GM10266 (cell line): ENCODE results near the gene CDH1.

Experiments
- DNase-seq: peaks from one replicate; pipeline ENCODE4 v3.0.0; 2012; ENCODE audit errors: extremely low spot score
- CTCF ChIP-seq: IDR thresholded peaks from 2 replicates; pipeline ENCODE4 v1.5.1; 2012; ENCODE audit warnings: mild to moderate bottlenecking, low read depth; ENCODE audit not compliant: control insufficient read depth, insufficient read depth; ENCODE audit errors: missing control alignments

Gene CDH1

GRCh38 chr16:68790944-68791343 lies 53.9 kb downstream of the CDH1 start:
- DNase-seq: no peak
- TF ChIP-seq CTCF: no peak

GRCh38 chr16:68792465-68793324 lies 55.6 kb downstream of the CDH1 start:
- DNase-seq: no peak
- TF ChIP-seq CTCF: no peak

- no peak for TF ChIP-seq CTCF
- DNase-seq: no peak
Measured at GRCh38 chr16:68793401-68793857, 56.3 kb downstream of the CDH1 start.

- TF ChIP-seq CTCF: no peak
- no peak for DNase-seq
Measured at GRCh38 chr16:68798398-68798797, 61.3 kb downstream of the CDH1 start.

- DNase-seq: peak; percentile 79
- TF ChIP-seq CTCF: peak; percentile 86
Measured at GRCh38 chr16:68800257-68800875, 63.3 kb downstream of the CDH1 start.

- no peak for DNase-seq
- no peak for TF ChIP-seq CTCF
Measured at GRCh38 chr16:68802190-68802589, 65.1 kb downstream of the CDH1 start.

GRCh38 chr16:68806422-68806821 lies 69.3 kb downstream of the CDH1 start:
- no peak for DNase-seq
- no peak for TF ChIP-seq CTCF
